CD14-positive monocyte (primary cell): Measurements from ENCODE around the gene SLC13A4. TPM values are rescaled to one million over a fixed set of nuclear protein-coding genes. Genes with fewer than 3 reads are reported as not detected.

ENCODE experiments used
- DNase-seq, 3 donors: peaks; one replicate each; pipeline ENCODE4 v3.0.0-alpha.2; 2011 to 2022
- H2AFZ ChIP-seq: 2 replicates; pipeline ENCODE4 v1.6.0; 2012; ENCODE audit warnings: mild to moderate bottlenecking, low read depth, low read length, inconsistent platforms; ENCODE audit not compliant: insufficient read depth, poor library complexity, severe bottlenecking
- H3K27ac ChIP-seq, 2 donors: 1 replicate in 1 of 2; 2 replicates in 1 of 2; pipeline ENCODE4 v1.5.1; 2012 to 2013; ENCODE audit warnings: low read length in 2 of 2, control low read depth in 1 of 2, inconsistent platforms in 1 of 2, low read depth in 1 of 2, mild to moderate bottlenecking in 1 of 2
- H3K27me3 ChIP-seq, 2 donors: one replicate each; pipeline versions ENCODE4 v1.6.0 to v1.6.1; 2011 to 2013; ENCODE audit warnings: low read length in 2 of 2; ENCODE audit not compliant: control insufficient read depth in 2 of 2, insufficient read depth in 2 of 2
- H3K36me3 ChIP-seq, 2 donors: replicated peaks in 1 of 2; 1 replicate in 1 of 2; 2 replicates in 1 of 2; pipeline versions ENCODE4 v1.5.1 to v1.6.1; 2012 to 2013; ENCODE audit warnings: low read length in 2 of 2, control low read depth in 1 of 2, inconsistent platforms in 1 of 2, mild to moderate bottlenecking in 1 of 2; ENCODE audit not compliant: insufficient read depth in 2 of 2, control insufficient read depth in 1 of 2
- H3K4me1 ChIP-seq, 2 donors: 1 replicate in 1 of 2; 2 replicates in 1 of 2; pipeline versions ENCODE4 v1.5.1 to v1.6.1; 2012 to 2013; ENCODE audit warnings: low read length in 2 of 2, control low read depth in 1 of 2, inconsistent platforms in 1 of 2, mild to moderate bottlenecking in 1 of 2, moderate library complexity in 1 of 2; ENCODE audit not compliant: insufficient read depth in 2 of 2, control insufficient read depth in 1 of 2
- H3K4me2 ChIP-seq: replicated peaks from 2 replicates; pipeline ENCODE3; 2012; ENCODE audit warnings: low read length, moderate library complexity, mild to moderate bottlenecking; ENCODE audit not compliant: poor library complexity, severe bottlenecking; ENCODE audit errors: extremely low read depth
- H3K4me3 ChIP-seq, 3 experiments: fragments of 200-600 bp in 1 of 3; sonication (generic) in 1 of 3; replicated peaks in 1 of 3; 1 replicate in 2 of 3; 2 replicates in 1 of 3; pipeline ENCODE4 v1.5.1; 2011 to 2013; ENCODE audit warnings: low read length in 3 of 3, mild to moderate bottlenecking in 3 of 3, control low read depth in 2 of 3, low read depth in 2 of 3, inconsistent platforms in 1 of 3, moderate library complexity in 1 of 3
- H3K79me2 ChIP-seq: 2 replicates; pipeline ENCODE4 v1.6.0; 2012; ENCODE audit warnings: mild to moderate bottlenecking, control low read depth, inconsistent platforms, low read length, moderate library complexity; ENCODE audit not compliant: insufficient read depth
- H3K9ac ChIP-seq: 2 replicates; pipeline ENCODE4 v1.6.0; 2017; ENCODE audit warnings: low read length, mild to moderate bottlenecking; ENCODE audit not compliant: insufficient read depth, poor library complexity, severe bottlenecking
- H3K9me3 ChIP-seq, 2 donors: replicated peaks in 1 of 2; 1 replicate in 1 of 2; 2 replicates in 1 of 2; pipeline versions ENCODE4 v1.5.1 to v1.6.1; 2012 to 2013; ENCODE audit warnings: low read length in 2 of 2, control low read depth in 1 of 2; ENCODE audit not compliant: control insufficient read depth in 1 of 2, insufficient read depth in 1 of 2
- H4K20me1 ChIP-seq: 2 replicates; pipeline ENCODE4 v1.6.0; 2012; ENCODE audit warnings: mild to moderate bottlenecking, low read length, control low read depth, moderate library complexity; ENCODE audit not compliant: insufficient read depth
- H3K27ac Mint-ChIP-seq, 7 donors: one replicate each; pipeline ENCODE4 v1.8.0; 2020; ENCODE audit warnings: mild to moderate bottlenecking in 7 of 7, mixed read lengths in 7 of 7, moderate library complexity in 6 of 7, inconsistent platforms in 2 of 7
- H3K27me3 Mint-ChIP-seq, 3 donors: one replicate each; pipeline ENCODE4 v1.8.0; 2021 to 2022; ENCODE audit warnings: low read depth in 3 of 3, mild to moderate bottlenecking in 3 of 3, mixed read lengths in 3 of 3, moderate library complexity in 3 of 3, inconsistent platforms in 1 of 3
- H3K36me3 Mint-ChIP-seq, 2 donors: one replicate each; pipeline ENCODE4 v1.8.0; 2020; ENCODE audit warnings: mixed read lengths in 2 of 2, inconsistent platforms in 1 of 2, mild to moderate bottlenecking in 1 of 2
- H3K4me1 Mint-ChIP-seq: one replicate; pipeline ENCODE4 v1.8.0; 2020; ENCODE audit warnings: mild to moderate bottlenecking, mixed read lengths
- H3K4me3 Mint-ChIP-seq, 2 donors: one replicate each; pipeline ENCODE4 v1.8.0; 2020; ENCODE audit warnings: mild to moderate bottlenecking in 2 of 2, mixed read lengths in 2 of 2, moderate library complexity in 1 of 2
- H3K9me3 Mint-ChIP-seq, 7 donors: one replicate each; pipeline ENCODE4 v1.8.0; 2020 to 2022; ENCODE audit warnings: mixed read lengths in 7 of 7, mild to moderate bottlenecking in 6 of 7, moderate library complexity in 6 of 7, inconsistent platforms in 2 of 7
- WGBS: methylation state at CpG from one replicate; pipeline ENCODE4 v1.1.5; 2013; ENCODE audit warnings: missing lambda C conversion rate; ENCODE audit not compliant: insufficient coverage; 5-methylcytosine and 5-hydroxymethylcytosine counted together
- intact Hi-C, 2 donors: fragments of 100-400 bp; cut with micrococcal nuclease; formaldehyde crosslinking; loops; one replicate each; pipeline versions ENCODE4 v1.15.0 to v1.15.1; 2023
- polyA plus RNA-seq, 3 donors: library from polyadenylated mRNA; depleted of rRNA in 1 of 3; unstranded in 2 of 3; stranded (reverse) in 1 of 3; fragments of 300-500 nt in 2 of 3; fragments of >200 nt in 1 of 3; fragmentation: Illumina TruSeq in 2 of 3; gene quantifications; 1 replicate in 2 of 3; 2 replicates in 1 of 3; pipeline ENCODE4 v1.2.3, GENCODE V29; 2012 to 2021
- TF ChIP-seq, protein P1 (sequence below): fragments of 200-600 bp; IDR thresholded peaks from one replicate; pipeline ENCODE4 v1.8.0; 2022; ENCODE audit warnings: antibody characterized with exemption, mild to moderate bottlenecking

The SLC13A4 gene
- polyA plus RNA-seq, 3 donors = not detected

DNA sequence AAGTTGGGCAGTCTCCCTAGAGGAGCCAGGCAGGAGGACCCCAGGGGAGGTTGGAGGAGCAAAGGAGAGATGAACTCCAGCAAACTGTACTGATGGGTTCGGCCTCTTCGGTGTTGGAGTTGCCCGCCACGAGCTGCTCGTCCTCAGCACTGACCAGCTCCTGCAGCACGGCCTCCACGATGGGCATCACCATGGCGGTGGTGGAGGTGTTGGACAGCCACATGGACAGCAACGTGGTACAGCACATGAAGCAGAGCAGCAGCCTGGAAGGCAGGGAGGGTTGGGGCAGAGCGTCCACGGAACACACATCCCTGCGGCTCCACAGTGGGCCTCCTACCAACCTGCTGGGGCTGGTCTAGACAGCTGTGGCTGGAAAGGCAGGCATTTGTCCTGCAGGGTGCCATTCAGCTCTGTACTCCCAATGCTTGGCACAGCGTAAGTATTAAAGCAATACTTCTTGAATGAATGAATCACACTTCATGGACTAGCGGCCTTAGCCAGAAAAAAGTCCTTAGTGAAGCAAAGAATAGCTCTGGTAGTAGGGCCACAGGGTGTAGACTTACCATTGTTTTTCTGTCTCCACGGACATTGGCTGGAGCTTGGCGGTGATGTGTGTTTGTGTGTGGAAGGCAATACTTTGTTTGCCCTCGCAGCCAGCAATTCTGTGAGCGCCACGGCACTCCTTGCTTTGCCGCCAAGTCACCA, 21.8 kb downstream of the SLC13A4 start:
- H3K4me2 ChIP-seq = no peak overlapping the region

DNA sequence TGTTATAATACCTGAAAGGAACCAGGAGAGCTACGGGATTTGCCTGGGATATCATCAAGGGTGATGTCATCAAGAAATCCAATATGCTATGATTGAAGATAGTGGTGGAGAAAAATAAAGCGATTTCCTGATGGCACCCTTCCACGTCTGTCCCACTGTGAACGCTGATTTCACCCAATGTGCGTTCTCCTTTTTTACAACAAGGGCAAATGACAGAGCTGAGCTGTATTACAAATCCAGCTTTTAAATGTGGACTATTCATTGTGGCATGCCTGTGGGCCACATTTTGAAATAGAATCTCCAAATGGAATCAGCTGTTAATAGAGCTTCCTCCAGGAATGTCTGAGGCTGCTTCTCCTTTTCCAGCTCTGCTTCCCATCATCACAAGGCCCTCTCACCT, 23.3 kb downstream of the SLC13A4 start:
- Histone ChIP-seq H3K27ac (no peak overlapping the region), H4K20me1 (no peaks in the 10 kb centered on the region), H3K9ac (no peak overlapping the region), H2AFZ (no peak overlapping the region), H3K4me3 (no peak overlapping the region), H3K4me2 (no peak overlapping the region), H3K79me2 (no peaks in the 10 kb centered on the region), H3K27me3 (no peaks in the 10 kb centered on the region), H3K4me1 (no peaks in the 10 kb centered on the region), H3K9me3 (no peaks in the 10 kb centered on the region), H3K36me3 (no peaks in the 10 kb centered on the region)
- intact Hi-C loops = no loop called here
- 83% methylated on average over 3 of the region's 5 CpGs for WGBS
- H3K36me3 Mint-ChIP-seq = no peaks in the 10 kb centered on the region
- no peaks in the 10 kb centered on the region for H3K9me3 Mint-ChIP-seq
- H3K4me3 Mint-ChIP-seq = no peak overlapping the region
- no peak overlapping the region for H3K27ac Mint-ChIP-seq
- peaks cover 0 to 5% (median 1%) of the 10 kb centered on the region in 3 donors for H3K27me3 Mint-ChIP-seq
- no peak for DNase-seq
- no peaks in the 10 kb centered on the region for H3K4me1 Mint-ChIP-seq
- TF ChIP-seq, protein P1, sequence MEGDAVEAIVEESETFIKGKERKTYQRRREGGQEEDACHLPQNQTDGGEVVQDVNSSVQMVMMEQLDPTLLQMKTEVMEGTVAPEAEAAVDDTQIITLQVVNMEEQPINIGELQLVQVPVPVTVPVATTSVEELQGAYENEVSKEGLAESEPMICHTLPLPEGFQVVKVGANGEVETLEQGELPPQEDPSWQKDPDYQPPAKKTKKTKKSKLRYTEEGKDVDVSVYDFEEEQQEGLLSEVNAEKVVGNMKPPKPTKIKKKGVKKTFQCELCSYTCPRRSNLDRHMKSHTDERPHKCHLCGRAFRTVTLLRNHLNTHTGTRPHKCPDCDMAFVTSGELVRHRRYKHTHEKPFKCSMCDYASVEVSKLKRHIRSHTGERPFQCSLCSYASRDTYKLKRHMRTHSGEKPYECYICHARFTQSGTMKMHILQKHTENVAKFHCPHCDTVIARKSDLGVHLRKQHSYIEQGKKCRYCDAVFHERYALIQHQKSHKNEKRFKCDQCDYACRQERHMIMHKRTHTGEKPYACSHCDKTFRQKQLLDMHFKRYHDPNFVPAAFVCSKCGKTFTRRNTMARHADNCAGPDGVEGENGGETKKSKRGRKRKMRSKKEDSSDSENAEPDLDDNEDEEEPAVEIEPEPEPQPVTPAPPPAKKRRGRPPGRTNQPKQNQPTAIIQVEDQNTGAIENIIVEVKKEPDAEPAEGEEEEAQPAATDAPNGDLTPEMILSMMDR = no peak

More for the DNA sequence above, 21.8 kb downstream of the SLC13A4 start:
- no peaks in the 10 kb centered on the region for H3K4me1 Mint-ChIP-seq
- peaks cover 0 to 6% (median 1%) of the 10 kb centered on the region in 3 donors for H3K27me3 Mint-ChIP-seq
- no peaks in the 10 kb centered on the region for H3K9me3 ChIP-seq
- H3K4me3 ChIP-seq = no peak overlapping the region
- intact Hi-C loops = no loop called here
- H2AFZ ChIP-seq = no peak overlapping the region
- H3K9me3 Mint-ChIP-seq = no peaks in the 10 kb centered on the region
- no peak overlapping the region for H3K27ac ChIP-seq
- no peaks in the 10 kb centered on the region for H3K4me1 ChIP-seq
- H3K36me3 ChIP-seq = no peaks in the 10 kb centered on the region
- no peak overlapping the region for H3K9ac ChIP-seq
- 96% methylated on average over 9 of the region's 20 CpGs for WGBS
- no peaks in the 10 kb centered on the region for H3K27me3 ChIP-seq
- no peak overlapping the region for H3K27ac Mint-ChIP-seq
- no peaks in the 10 kb centered on the region for H3K79me2 ChIP-seq
- H3K36me3 Mint-ChIP-seq = no peaks in the 10 kb centered on the region
- TF ChIP-seq, protein P1 = no peak
- H4K20me1 ChIP-seq = no peaks in the 10 kb centered on the region
- DNase-seq = no peak
- H3K4me3 Mint-ChIP-seq = no peak overlapping the region
